ENCODE measurements around the gene IDS. TPM values are rescaled to one million over a fixed set of nuclear protein-coding genes. Genes with fewer than 3 reads are reported as not detected.

The IDS gene
- total and polyA plus RNA-seq, 2 of the 8 experiments (the other 6 are each of a cell fraction or from before 2014, with no cell fraction given) = 19.9 to 20.7 TPM

DNA sequence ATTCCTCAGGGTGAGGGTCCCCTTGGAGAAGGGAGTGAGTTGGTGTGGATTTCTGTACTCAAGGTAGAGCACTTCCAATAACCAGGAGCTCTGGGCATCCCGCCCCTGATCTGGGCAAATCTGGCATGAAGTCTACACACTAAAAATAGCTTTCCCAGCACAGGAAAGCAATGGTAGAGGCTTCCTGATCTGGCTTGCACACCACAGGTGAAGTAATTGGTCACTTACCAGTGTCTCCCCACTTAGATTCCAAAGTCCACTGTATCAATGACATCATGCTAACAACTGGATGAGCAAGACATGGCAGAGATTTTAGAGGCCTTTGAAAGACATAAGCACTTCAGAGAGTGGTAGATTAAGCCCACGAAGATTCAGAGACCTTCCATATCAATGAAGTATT, 17.8 kb upstream of the IDS start:
- H3K23ac ChIP-seq (ENCODE audit: insufficient read length) = no peak overlapping the region
- H2BK15ac ChIP-seq (ENCODE audit: low read length) = no peak overlapping the region
- no peaks in the 10 kb centered on the region for H3K9me3 ChIP-seq (ENCODE audit: insufficient read depth in 2 of 2, low read depth in 1 of 2, low read length in 1 of 2)
- H3K4me3 ChIP-seq (ENCODE audit: extremely low read depth in 1 of 4, insufficient read depth in 2 of 4, low read depth in 3 of 4, low read length in 4 of 4) = no peak overlapping the region
- H3K56ac ChIP-seq (replicated peaks; ENCODE audit: insufficient read length, low read depth, low read length) = no peak overlapping the region
- 90% methylated on average over 2 of the region's 2 CpGs; no CpG with 5 or more reads in 1 of the 2 experiments for whole genome bisulfite sequencing, 2 experiments (ENCODE audit: extremely low coverage in 1 of 2, insufficient coverage in 1 of 2, insufficient read length in 1 of 2, insufficient replicate concordance in 2 of 2, low coverage in 1 of 2, low lambda C conversion rate in 2 of 2, missing lambda C conversion rate in 1 of 2)
- no peaks in the 10 kb centered on the region for H3K79me2 ChIP-seq (ENCODE audit: control insufficient read depth in 1 of 2, insufficient read depth in 2 of 2, low read length in 2 of 2)
- TF ChIP-seq RXRA (IDR thresholded peaks at IDR 0.05; ENCODE audit: insufficient read depth, low read depth, low read length) (no peak), KDM5A (IDR thresholded peaks at IDR 0.05; ENCODE audit: low read length) (no peak), POU5F1 (IDR thresholded peaks at IDR 0.05; ENCODE audit: low read depth, low read length) (no peak), RFX5 (IDR thresholded peaks at IDR 0.05; ENCODE audit: borderline replicate concordance, low read depth, low read length) (no peak), NRF1 (IDR thresholded peaks at IDR 0.05; ENCODE audit: low read depth, low read length) (no peak), GTF2F1 (IDR thresholded peaks at IDR 0.05; ENCODE audit: borderline replicate concordance, low read depth, low read length) (no peak), GABPA (IDR thresholded peaks at IDR 0.05; ENCODE audit: borderline replicate concordance, insufficient read depth, low read length) (no peak), TEAD4 (IDR thresholded peaks at IDR 0.05; ENCODE audit: low read depth, low read length) (no peak)
- H3K4me2 ChIP-seq (ENCODE audit: insufficient read depth in 1 of 2, low read depth in 2 of 2, low read length in 2 of 2) = no peak overlapping the region
- H4K20me1 ChIP-seq (replicated peaks in 1 of 2; ENCODE audit: control insufficient read depth in 1 of 2, insufficient read depth in 2 of 2, low read length in 2 of 2) = no peaks in the 10 kb centered on the region
- ChIA-PET POLR2A (ENCODE audit: partially characterized antibody) (no interaction called here), CTCF (ENCODE audit: partially characterized antibody) (interaction anchor here (0.9 to 3.5 kb wide), 2 partner anchors 11 to 16 kb away, joined by 5 to 18 read pairs; no protein-coding TSS in a partner anchor)
- H3K36me3 ChIP-seq (ENCODE audit: control insufficient read depth in 2 of 4, insufficient read depth in 4 of 4, low read length in 3 of 4) = no peaks in the 10 kb centered on the region
- no peak overlapping the region for H2BK12ac ChIP-seq (ENCODE audit: low read depth, low read length)
- no peak overlapping the region for H3K9ac ChIP-seq (replicated peaks in 1 of 4; ENCODE audit: extremely low read depth in 1 of 4, low read depth in 3 of 4, low read length in 3 of 4)
- no peak overlapping the region for H2AK5ac ChIP-seq (ENCODE audit: low read depth, low read length)
- no peak overlapping the region for H3K27ac ChIP-seq (ENCODE audit: low read depth, low read length)
- no peak overlapping the region for H4K8ac ChIP-seq (ENCODE audit: extremely low read depth, insufficient read depth, low read length)
- H2AFZ ChIP-seq (ENCODE audit: low read length) = no peak overlapping the region
- H3K4ac ChIP-seq (replicated peaks; ENCODE audit: insufficient read length, low read depth, low read length) = no peak overlapping the region
- H3K18ac ChIP-seq (ENCODE audit: extremely low read depth, low read length) = no peak overlapping the region
- no peaks in the 10 kb centered on the region for H3K23me2 ChIP-seq (ENCODE audit: low read depth, low read length)
- no peak overlapping the region for H4K91ac ChIP-seq (replicated peaks; ENCODE audit: insufficient read length, low read length)
- H3K27me3 ChIP-seq (replicated peaks in 1 of 4; ENCODE audit: control insufficient read depth in 3 of 4, extremely low read depth in 1 of 4, insufficient read depth in 3 of 4, low read length in 3 of 4) = no peaks in the 10 kb centered on the region
- no peak overlapping the region for H2BK5ac ChIP-seq (ENCODE audit: low read depth, low read length)
- no peak overlapping the region for H3K14ac ChIP-seq (ENCODE audit: insufficient read length)
- no peak overlapping the region for H2BK120ac ChIP-seq (replicated peaks; ENCODE audit: low read depth, low read length)
- H4K5ac ChIP-seq (ENCODE audit: insufficient read length, low read depth, low read length) = no peak overlapping the region
- FAIRE-seq (no peak), DNase-seq (ENCODE audit: low read depth in 1 of 2, low spot score in 2 of 2) (no peak)
- H3K79me1 ChIP-seq (ENCODE audit: low read depth, low read length) = no peaks in the 10 kb centered on the region
- H2BK20ac ChIP-seq (ENCODE audit: low read length) = no peak overlapping the region
- peaks cover 0 to 6% (median 0%) of the 10 kb centered on the region in 4 experiments; a peak in 2 of 7 replicates for H3K4me1 ChIP-seq (replicated peaks in 1 of 4; ENCODE audit: control insufficient read depth in 3 of 4, insufficient read depth in 4 of 4, low read length in 3 of 4)

All from H1 (cell line).